Measurements from ENCODE around the gene DEFB126.
"Not testable (repeated sequence)": the region's sequence is repeated elsewhere in the genome, so short reads cannot be mapped to it uniquely, and the experiment has no call there.

The DEFB126 gene

GRCh38 chr20:142290-142689 lies at the start of gene DEFB126:
Gene DEFB126, plus strand, starts transcription at chr20:142590. Its CDS starts 39 bp downstream, at chr20:142629.
- DNase-seq (ENCODE audit: low spot score) = no peak

- DNase-seq (ENCODE audit: low spot score) = no peak
Observed at GRCh38 chr20:93641-94040, 48.7 kb upstream of the DEFB126 start.

DNA sequence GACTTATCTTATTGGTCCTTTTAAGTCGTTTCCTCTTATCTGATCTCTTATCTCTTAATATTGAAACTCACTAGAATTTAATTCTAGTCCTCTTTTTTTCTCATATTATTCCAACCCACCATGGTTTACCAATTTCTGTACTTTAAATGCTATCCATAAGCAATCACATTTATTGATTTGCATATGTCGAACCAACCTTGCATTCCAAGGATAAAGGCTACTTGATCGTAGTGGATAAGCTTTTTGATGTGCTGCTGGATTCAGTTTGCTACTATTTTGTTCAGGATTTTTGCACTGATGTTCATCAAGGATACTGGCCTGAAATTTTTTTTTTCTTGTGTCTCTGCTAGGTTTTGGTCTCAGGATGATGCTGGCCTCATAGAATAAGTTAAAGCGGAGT lies 47.2 kb upstream of the DEFB126 start:
- DNase-seq (ENCODE audit: low spot score) = no peak

DNA sequence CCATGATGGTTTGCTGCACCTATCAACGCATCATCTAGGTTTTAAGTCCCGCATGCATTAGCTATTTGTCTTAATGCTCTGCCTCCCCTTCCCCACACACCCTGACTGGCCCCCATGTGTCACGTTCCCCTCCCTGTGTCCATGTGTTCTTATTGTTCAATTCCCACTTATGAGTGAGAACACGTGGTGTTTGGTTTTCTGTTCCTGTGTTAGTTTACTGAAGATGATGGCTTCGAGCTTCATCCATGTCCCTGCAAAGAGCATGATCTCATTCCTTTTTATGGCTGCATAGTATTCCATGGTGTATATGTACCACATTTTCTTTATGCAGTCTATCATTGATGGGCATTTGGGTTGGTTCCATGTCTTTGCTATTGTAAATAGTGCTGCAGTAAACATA lies 44.7 kb upstream of the DEFB126 start:
- DNase-seq (ENCODE audit: low spot score) = not testable (repeated sequence)

DNA sequence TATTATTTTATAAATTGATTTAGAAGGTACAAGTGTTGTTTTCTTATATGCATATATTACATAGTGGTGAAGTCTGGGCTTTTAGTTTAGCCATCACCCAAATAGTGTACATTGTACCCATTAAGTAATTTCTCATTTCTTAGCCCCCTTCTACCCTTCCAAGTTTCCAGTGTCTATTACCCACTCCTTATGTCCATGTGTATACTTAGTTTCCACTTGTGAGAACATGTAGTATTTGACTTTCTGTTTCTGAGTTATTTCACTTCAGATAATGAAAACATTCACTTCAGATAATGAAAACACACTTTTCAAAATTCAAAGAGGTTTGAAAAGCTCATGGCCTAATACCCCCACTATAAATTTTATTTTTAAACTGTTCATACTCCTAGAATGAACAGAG lies 40.4 kb upstream of the DEFB126 start:
- DNase-seq (ENCODE audit: low spot score) = no peak

- DNase-seq (ENCODE audit: low spot score) = no peak
Observed at GRCh38 chr20:103456-103855, 38.9 kb upstream of the DEFB126 start.

GRCh38 chr20:112396-112795 lies 30.0 kb upstream of the DEFB126 start:
- DNase-seq (ENCODE audit: low spot score) = no peak

GRCh38 chr20:117518-117917 lies 24.9 kb upstream of the DEFB126 start:
- no peak for DNase-seq (ENCODE audit: low spot score)

- DNase-seq (ENCODE audit: low spot score) = not testable (repeated sequence)
Observed at GRCh38 chr20:129786-130323, 12.5 kb upstream of the DEFB126 start.

- no peak for DNase-seq (ENCODE audit: low spot score)
Observed at GRCh38 chr20:137668-138490, 4.5 kb upstream of the DEFB126 start.

DNA sequence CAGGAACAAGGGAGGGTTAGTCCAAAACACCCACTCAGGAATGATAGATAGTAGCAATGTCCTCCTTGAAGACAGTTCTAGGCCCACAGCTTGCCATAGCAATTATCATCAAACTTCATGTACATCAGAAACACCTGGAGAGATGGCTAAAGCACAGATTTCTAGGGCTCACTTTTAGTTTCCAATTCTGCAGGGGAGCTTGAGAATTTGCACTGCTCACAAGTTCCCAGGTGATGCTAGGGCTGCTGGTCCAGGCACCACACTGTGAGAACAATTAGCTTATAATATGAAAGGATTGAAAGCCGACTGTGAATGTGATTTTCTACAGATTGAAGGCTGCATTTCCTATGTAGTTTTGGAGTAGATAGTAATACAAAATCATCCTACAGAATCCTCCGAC lies 3.5 kb downstream of the DEFB126 start:
- DNase-seq (ENCODE audit: low spot score) = no peak

DNA sequence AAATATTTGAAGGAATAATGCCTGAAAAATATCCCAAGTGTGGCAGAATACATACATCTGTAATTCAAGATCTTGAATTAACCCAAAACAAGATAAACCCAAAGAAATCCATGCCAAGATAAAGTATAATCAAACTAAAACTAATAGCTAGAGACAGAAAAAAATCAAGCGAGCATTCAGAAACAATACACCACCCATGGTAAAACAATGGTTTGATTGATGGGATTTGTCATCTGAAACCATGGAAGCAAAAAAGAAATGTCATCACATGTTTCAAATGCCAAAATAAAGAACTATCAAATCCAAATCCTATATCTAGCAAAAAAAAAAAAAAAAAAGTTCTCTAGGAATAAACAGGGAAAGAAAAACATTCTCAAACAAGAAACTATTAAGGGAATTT lies 9.7 kb downstream of the DEFB126 start:
- no peak for DNase-seq (ENCODE audit: low spot score)

DNA sequence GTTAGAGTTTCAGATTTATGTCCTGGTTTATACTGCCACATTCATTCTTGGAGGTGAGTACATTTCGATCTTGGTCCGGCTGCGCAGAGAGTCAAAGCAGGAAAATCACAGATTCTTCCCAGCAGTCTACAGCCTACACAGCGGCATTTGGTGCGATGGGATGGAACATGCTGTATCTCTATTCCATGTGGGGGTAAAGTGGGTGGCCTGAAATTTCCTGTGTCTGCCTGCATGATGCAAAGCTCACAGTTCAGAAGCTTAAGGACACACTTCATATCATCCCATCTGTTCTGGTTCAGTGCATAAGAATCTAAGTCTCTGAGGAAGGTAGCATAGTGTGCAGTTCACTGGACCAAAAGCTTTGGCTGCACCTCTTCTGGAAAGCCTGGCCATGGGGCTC lies 14.8 kb downstream of the DEFB126 start, which contains the start of gene DEFB127:
Gene DEFB127, plus strand, starts transcription at position 301 of the 400 bp plus-strand sequence. Its CDS starts 91 bp downstream, at position 392.
- no peak for DNase-seq (ENCODE audit: low spot score)

GRCh38 chr20:164618-165017 lies 22.2 kb downstream of the DEFB126 start:
- DNase-seq (ENCODE audit: low spot score) = no peak

GRCh38 chr20:168876-169275 lies 26.5 kb downstream of the DEFB126 start:
- DNase-seq (ENCODE audit: low spot score) = no peak

GRCh38 chr20:184288-184687 lies 41.9 kb downstream of the DEFB126 start:
- no peak for DNase-seq (ENCODE audit: low spot score)

DNA sequence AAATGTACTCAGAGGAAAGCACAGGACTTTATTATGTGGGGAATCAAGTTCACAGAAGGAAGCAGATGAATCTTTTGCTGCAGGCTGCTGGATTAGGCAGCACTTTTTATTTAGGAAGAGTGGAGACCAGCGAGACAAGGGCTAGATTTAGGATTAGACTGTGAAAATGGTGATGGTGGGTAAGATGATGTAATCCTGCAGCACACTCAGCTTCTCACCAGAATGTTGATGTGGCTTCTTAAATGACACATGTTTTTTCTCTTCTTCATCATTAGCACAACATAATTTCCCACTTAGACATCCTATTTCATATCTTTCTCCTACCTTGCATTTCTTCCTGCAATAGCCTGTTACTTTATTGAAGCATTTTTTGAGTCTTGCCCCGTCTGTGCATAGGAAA lies 45.3 kb downstream of the DEFB126 start:
- no peak for DNase-seq (ENCODE audit: low spot score)

GRCh38 chr20:189611-190010 lies 47.2 kb downstream of the DEFB126 start, which contains the start of gene DEFB128:
Gene DEFB128, minus strand, starts transcription at chr20:189711. Its CDS starts 88 bp downstream, at chr20:189623.
- DNase-seq (ENCODE audit: low spot score) = no peak

All from CD4-positive, alpha-beta T cell treated with Interleukin-6 at 100 ng/mL for 8 hours (primary cell).